OCI-LY7 (cell line): ENCODE measurements around the gene CSKMT. TPM values are rescaled to one million over a fixed set of nuclear protein-coding genes. Genes with fewer than 3 reads are reported as not detected.

ENCODE experiments used
- BruUV-seq: library from RNA; stranded (reverse); fragments of 400-500 nt; replicated peaks from 2 replicates; lab custom pipeline; 2021; lab: Mats Ljungman, UMichigan
- CTCF ChIA-PET: fragments of 300-600 bp; sonication (Branson Sonifier 250); formaldehyde crosslinking; loops from one replicate; lab custom pipeline; 2022; ENCODE audit warnings: antibody characterized with exemption; ENCODE audit not compliant: unreplicated experiment; lab: Charles Lee
- POLR2A ChIA-PET: fragments of 300-600 bp; sonication (Branson Sonifier 250); formaldehyde crosslinking; loops from one replicate; lab custom pipeline; 2022; ENCODE audit warnings: antibody characterized with exemption; lab: Charles Lee
- DNase-seq: peaks from one replicate; pipeline ENCODE4 v3.0.0-alpha.2; 2015; ENCODE audit warnings: low spot score
- H2AFZ ChIP-seq: fragments of 200-600 bp; sonication (generic), shearing (Covaris generic); 2 replicates; pipeline ENCODE4 v1.6.1; 2014; ENCODE audit warnings: mild to moderate bottlenecking, antibody characterized with exemption, low read length, moderate library complexity
- H3K27ac ChIP-seq: fragments of 200-600 bp; sonication (generic); 2 replicates; pipeline ENCODE4 v1.5.1; 2014; ENCODE audit warnings: mixed run types, low read depth, mild to moderate bottlenecking, moderate library complexity, low read length, inconsistent platforms; ENCODE audit not compliant: poor library complexity, severe bottlenecking
- H3K36me3 ChIP-seq: fragments of 200-600 bp; sonication (generic); 2 replicates; pipeline ENCODE4 v1.6.1; 2014; ENCODE audit warnings: mild to moderate bottlenecking, antibody characterized with exemption, low read length, moderate library complexity, mixed read lengths; ENCODE audit not compliant: insufficient read depth
- H3K4me1 ChIP-seq: fragments of 200-600 bp; sonication (generic); 2 replicates; pipeline ENCODE4 v1.5.1; 2014; ENCODE audit warnings: mild to moderate bottlenecking, low read length; ENCODE audit not compliant: insufficient read depth, poor library complexity, severe bottlenecking
- H3K4me2 ChIP-seq: fragments of 200-600 bp; sonication (generic); 2 replicates; pipeline ENCODE4 v1.6.1; 2014; ENCODE audit warnings: mild to moderate bottlenecking, low read length
- H3K4me3 ChIP-seq: fragments of 200-600 bp; sonication (generic); 2 replicates; pipeline ENCODE4 v1.5.1; 2014; ENCODE audit warnings: mild to moderate bottlenecking, low read depth, low read length; ENCODE audit not compliant: poor library complexity, severe bottlenecking
- H3K79me2 ChIP-seq: fragments of 200-600 bp; sonication (generic); 2 replicates; pipeline ENCODE4 v1.6.1; 2016; ENCODE audit warnings: low read depth, mild to moderate bottlenecking, low read length, moderate library complexity, mixed read lengths; ENCODE audit not compliant: insufficient read depth
- H3K9me2 ChIP-seq: fragments of 200-600 bp; sonication (generic); 2 replicates; pipeline ENCODE4 v1.6.1; 2016; ENCODE audit warnings: mild to moderate bottlenecking, low read length, mixed read lengths; ENCODE audit not compliant: insufficient read depth
- H3K9me3 ChIP-seq: fragments of 200-600 bp; sonication (generic); 2 replicates; pipeline ENCODE4 v1.6.1; 2014; ENCODE audit warnings: mild to moderate bottlenecking, mixed run types, low read length, mixed read lengths
- H4K20me1 ChIP-seq: fragments of 200-600 bp; sonication (generic); 2 replicates; pipeline ENCODE4 v1.6.1; 2014; ENCODE audit warnings: mild to moderate bottlenecking, antibody characterized with exemption, low read length, moderate library complexity, mixed read lengths; ENCODE audit not compliant: insufficient read depth
- EZH2phosphoT487 ChIP-seq: fragments of 200-600 bp; sonication (generic); IDR thresholded peaks from 2 replicates; pipeline ENCODE4 v1.6.1; 2018; ENCODE audit warnings: low read depth, borderline replicate concordance, mild to moderate bottlenecking, mixed run types, antibody characterized with exemption, low read length, moderate library complexity, mixed read lengths
- intact Hi-C: fragments of 100-400 bp; cut with micrococcal nuclease; formaldehyde crosslinking; loops from one replicate; pipeline ENCODE4 v1.10.0; 2022; ENCODE audit not compliant: unreplicated experiment
- small RNA-seq: library from RNA; depleted of rRNA; stranded (forward); fragments of <200 nt; gene quantifications from one replicate; pipeline ENCODE3, GENCODE V24; 2014
- total RNA-seq, 2 experiments: library from RNA; depleted of rRNA in 1 of 2; stranded (reverse); fragments of >200 nt in 1 of 2; shearing (Covaris generic) in 1 of 2; gene quantifications; 2 replicates each; pipeline ENCODE4 v1.2.3, GENCODE V29; 2014 to 2022
- TF ChIP-seq, protein P1 (sequence below): fragments of 200-600 bp; sonication (generic); conservative IDR thresholded peaks from 2 replicates; pipeline ENCODE4 v1.5.1; 2014; ENCODE audit warnings: mild to moderate bottlenecking, antibody characterized with exemption, low read length, moderate library complexity, mixed read lengths

Gene CSKMT
- total RNA-seq, 2 experiments from 2014 or later, result 80.1 to 88.4 TPM

DNA sequence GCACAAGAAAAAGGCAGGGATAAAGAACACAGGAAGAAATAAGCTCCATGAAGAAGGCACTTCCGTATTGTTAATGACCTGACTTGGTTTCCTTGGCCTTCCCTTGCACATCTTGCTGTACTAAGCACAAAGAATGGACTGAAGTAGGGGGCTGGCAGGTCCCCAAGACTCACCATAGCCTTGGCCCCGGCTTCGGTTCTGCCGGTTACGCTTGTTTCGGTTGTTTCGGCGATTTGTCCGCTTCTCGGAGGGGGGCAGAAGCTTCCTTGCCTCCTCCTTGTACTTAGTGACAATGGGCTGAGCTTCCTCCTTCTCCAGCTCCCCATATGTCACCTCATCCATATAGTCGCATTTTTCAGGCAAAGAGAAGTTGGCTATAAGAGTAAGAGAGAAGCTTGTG lies 51.7 kb downstream of the CSKMT start:
- Histone ChIP-seq H2AFZ (no peak overlapping the region), H3K36me3 (peaks cover 99% of the 10 kb centered on the region), H3K9me2 (no peaks in the 10 kb centered on the region), H3K4me3 (no peak overlapping the region), H4K20me1 (no peaks in the 10 kb centered on the region), H3K79me2 (peaks cover 21% of the 10 kb centered on the region; the same call in 1 of the 2 replicates), H3K9me3 (no peaks in the 10 kb centered on the region), H3K4me2 (no peak overlapping the region), H3K4me1 (peaks cover 12% of the 10 kb centered on the region), H3K27ac (no peak overlapping the region)
- no peak for TF ChIP-seq EZH2phosphoT487
- TF ChIP-seq, protein P1, sequence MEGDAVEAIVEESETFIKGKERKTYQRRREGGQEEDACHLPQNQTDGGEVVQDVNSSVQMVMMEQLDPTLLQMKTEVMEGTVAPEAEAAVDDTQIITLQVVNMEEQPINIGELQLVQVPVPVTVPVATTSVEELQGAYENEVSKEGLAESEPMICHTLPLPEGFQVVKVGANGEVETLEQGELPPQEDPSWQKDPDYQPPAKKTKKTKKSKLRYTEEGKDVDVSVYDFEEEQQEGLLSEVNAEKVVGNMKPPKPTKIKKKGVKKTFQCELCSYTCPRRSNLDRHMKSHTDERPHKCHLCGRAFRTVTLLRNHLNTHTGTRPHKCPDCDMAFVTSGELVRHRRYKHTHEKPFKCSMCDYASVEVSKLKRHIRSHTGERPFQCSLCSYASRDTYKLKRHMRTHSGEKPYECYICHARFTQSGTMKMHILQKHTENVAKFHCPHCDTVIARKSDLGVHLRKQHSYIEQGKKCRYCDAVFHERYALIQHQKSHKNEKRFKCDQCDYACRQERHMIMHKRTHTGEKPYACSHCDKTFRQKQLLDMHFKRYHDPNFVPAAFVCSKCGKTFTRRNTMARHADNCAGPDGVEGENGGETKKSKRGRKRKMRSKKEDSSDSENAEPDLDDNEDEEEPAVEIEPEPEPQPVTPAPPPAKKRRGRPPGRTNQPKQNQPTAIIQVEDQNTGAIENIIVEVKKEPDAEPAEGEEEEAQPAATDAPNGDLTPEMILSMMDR, result no peak
- intact Hi-C loops, result no loop called here
- no TSS peak for BruUV-seq
- DNase-seq, result no peak
- ChIA-PET POLR2A (interaction anchor here (0.9 kb wide), 1 partner anchor 118 kb away, joined by 3 read pairs; no protein-coding TSS in a partner anchor), CTCF (interaction anchor here (1.1 kb wide), 1 partner anchor 11 kb away, joined by 3 read pairs; the partner anchor contains the start of gene HNRNPUL2)

Small RNA genes lying within 50 kb of the gene (small RNA-seq; reads per million reads assigned to genes)
- gene SNORA57, result not detected

Other genes with a start within 250 kb of the CSKMT start
- not detected in 2 replicates for gene SCGB1A1, start 246.3 kb upstream of the CSKMT start, total RNA-seq (2014; rRNA removed; shearing (Covaris generic))
- not detected in 2 replicates for gene SCGB1A1, start 246.3 kb upstream of the CSKMT start, total RNA-seq (2022)
- gene AHNAK, start 118.5 kb upstream of the CSKMT start, total RNA-seq (2014; rRNA removed; shearing (Covaris generic)), result 0.08 and 0.28 TPM in 2 replicates
- gene AHNAK, start 118.5 kb upstream of the CSKMT start, total RNA-seq (2022), result 0.21 and 0.30 TPM in 2 replicates
- 2,328 and 2,651 TPM in 2 replicates for gene EEF1G, start 91.4 kb upstream of the CSKMT start, total RNA-seq (2014; rRNA removed; shearing (Covaris generic))
- 1,778 and 1,903 TPM in 2 replicates for gene EEF1G, start 91.4 kb upstream of the CSKMT start, total RNA-seq (2022)
- 15.6 and 22.5 TPM in 2 replicates for gene TUT1, start 73.8 kb upstream of the CSKMT start, total RNA-seq (2014; rRNA removed; shearing (Covaris generic))
- gene TUT1, start 73.8 kb upstream of the CSKMT start, total RNA-seq (2022), result 38.2 and 40.4 TPM in 2 replicates
- 130 and 133 TPM in 2 replicates for gene MTA2, start 63.4 kb upstream of the CSKMT start, total RNA-seq (2014; rRNA removed; shearing (Covaris generic))
- gene MTA2, start 63.4 kb upstream of the CSKMT start, total RNA-seq (2022), result 162 and 174 TPM in 2 replicates
- 41.2 and 52.8 TPM in 2 replicates for gene EML3, start 52.5 kb upstream of the CSKMT start, total RNA-seq (2014; rRNA removed; shearing (Covaris generic))
- gene EML3, start 52.5 kb upstream of the CSKMT start, total RNA-seq (2022), result 81.6 and 92.6 TPM in 2 replicates
- gene ROM1, start 52.1 kb upstream of the CSKMT start, total RNA-seq (2014; rRNA removed; shearing (Covaris generic)), result 0.69 and 1.1 TPM in 2 replicates
- gene ROM1, start 52.1 kb upstream of the CSKMT start, total RNA-seq (2022), result 1.2 and 2.5 TPM in 2 replicates
- 55.8 and 74.3 TPM in 2 replicates for gene B3GAT3, start 43.3 kb upstream of the CSKMT start, total RNA-seq (2014; rRNA removed; shearing (Covaris generic))
- gene B3GAT3, start 43.3 kb upstream of the CSKMT start, total RNA-seq (2022), result 66.2 and 71.3 TPM in 2 replicates
- 91.4 and 108 TPM in 2 replicates for gene GANAB, start 18.7 kb upstream of the CSKMT start, total RNA-seq (2014; rRNA removed; shearing (Covaris generic))
- 205 and 217 TPM in 2 replicates for gene GANAB, start 18.7 kb upstream of the CSKMT start, total RNA-seq (2022)
- gene INTS5, start 12.0 kb upstream of the CSKMT start, total RNA-seq (2014; rRNA removed; shearing (Covaris generic)), result 22.5 and 25.5 TPM in 2 replicates
- gene INTS5, start 12.0 kb upstream of the CSKMT start, total RNA-seq (2022), result 22.1 and 25.1 TPM in 2 replicates
- gene C11orf98, start 102 bp upstream of the CSKMT start, total RNA-seq (2014; rRNA removed; shearing (Covaris generic)), result 148 and 194 TPM in 2 replicates
- 84.4 and 105 TPM in 2 replicates for gene C11orf98, start 102 bp upstream of the CSKMT start, total RNA-seq (2022)
- 40.0 and 40.3 TPM in 2 replicates for gene UQCC3, start 6.4 kb downstream of the CSKMT start, total RNA-seq (2014; rRNA removed; shearing (Covaris generic))
- 13.1 and 15.5 TPM in 2 replicates for gene UQCC3, start 6.4 kb downstream of the CSKMT start, total RNA-seq (2022)
- 7.1 and 9.3 TPM in 2 replicates for gene LBHD1, start 7.0 kb downstream of the CSKMT start, total RNA-seq (2014; rRNA removed; shearing (Covaris generic))
- gene LBHD1, start 7.0 kb downstream of the CSKMT start, total RNA-seq (2022), result 22.3 and 22.8 TPM in 2 replicates
- gene UBXN1, start 13.8 kb downstream of the CSKMT start, total RNA-seq (2014; rRNA removed; shearing (Covaris generic)), result 101 and 123 TPM in 2 replicates
- 129 and 140 TPM in 2 replicates for gene UBXN1, start 13.8 kb downstream of the CSKMT start, total RNA-seq (2022)
- gene LRRN4CL, start 24.2 kb downstream of the CSKMT start, total RNA-seq (2014; rRNA removed; shearing (Covaris generic)), result 0.79 and 1.3 TPM in 2 replicates
- 0.65 TPM in 2 replicates for gene LRRN4CL, start 24.2 kb downstream of the CSKMT start, total RNA-seq (2022)
- gene BSCL2, start 42.1 kb downstream of the CSKMT start, total RNA-seq (2014; rRNA removed; shearing (Covaris generic)), result 20.7 and 21.6 TPM in 2 replicates
- 46.2 and 46.7 TPM in 2 replicates for gene BSCL2, start 42.1 kb downstream of the CSKMT start, total RNA-seq (2022)
- gene GNG3, start 42.4 kb downstream of the CSKMT start, total RNA-seq (2014; rRNA removed; shearing (Covaris generic)), result not detected in 2 replicates
- gene GNG3, start 42.4 kb downstream of the CSKMT start, total RNA-seq (2022), result not detected in 2 replicates
- 8.3 and 19.2 TPM in 2 replicates for gene HNRNPUL2, start 62.1 kb downstream of the CSKMT start, total RNA-seq (2014; rRNA removed; shearing (Covaris generic))
- 59.2 and 64.4 TPM in 2 replicates for gene HNRNPUL2, start 62.1 kb downstream of the CSKMT start, total RNA-seq (2022)
- 36.7 and 51.7 TPM in 2 replicates for gene TTC9C, start 63.2 kb downstream of the CSKMT start, total RNA-seq (2014; rRNA removed; shearing (Covaris generic))
- gene TTC9C, start 63.2 kb downstream of the CSKMT start, total RNA-seq (2022), result 70.2 and 75.1 TPM in 2 replicates
- 11.1 and 11.8 TPM in 2 replicates for gene ZBTB3, start 88.8 kb downstream of the CSKMT start, total RNA-seq (2014; rRNA removed; shearing (Covaris generic))
- 10.7 and 11.3 TPM in 2 replicates for gene ZBTB3, start 88.8 kb downstream of the CSKMT start, total RNA-seq (2022)
- 108 and 118 TPM in 2 replicates for gene POLR2G, start 96.3 kb downstream of the CSKMT start, total RNA-seq (2014; rRNA removed; shearing (Covaris generic))
- gene POLR2G, start 96.3 kb downstream of the CSKMT start, total RNA-seq (2022), result 115 and 118 TPM in 2 replicates
- 23.7 and 26.1 TPM in 2 replicates for gene TAF6L, start 106.1 kb downstream of the CSKMT start, total RNA-seq (2014; rRNA removed; shearing (Covaris generic))
- 24.1 and 29.9 TPM in 2 replicates for gene TAF6L, start 106.1 kb downstream of the CSKMT start, total RNA-seq (2022)
- gene TMEM179B, start 122.1 kb downstream of the CSKMT start, total RNA-seq (2014; rRNA removed; shearing (Covaris generic)), result 22.8 and 33.1 TPM in 2 replicates
- 18.6 and 21.5 TPM in 2 replicates for gene TMEM179B, start 122.1 kb downstream of the CSKMT start, total RNA-seq (2022)
- gene TMEM223, start 126.7 kb downstream of the CSKMT start, total RNA-seq (2014; rRNA removed; shearing (Covaris generic)), result 32.6 and 42.9 TPM in 2 replicates
- 15.8 and 24.4 TPM in 2 replicates for gene TMEM223, start 126.7 kb downstream of the CSKMT start, total RNA-seq (2022)
- 35.1 and 53.3 TPM in 2 replicates for gene NXF1, start 140.1 kb downstream of the CSKMT start, total RNA-seq (2014; rRNA removed; shearing (Covaris generic))
- 50.5 and 62.0 TPM in 2 replicates for gene NXF1, start 140.1 kb downstream of the CSKMT start, total RNA-seq (2022)
- gene STX5, start 166.7 kb downstream of the CSKMT start, total RNA-seq (2014; rRNA removed; shearing (Covaris generic)), result 21.7 and 30.6 TPM in 2 replicates
- 41.0 and 47.5 TPM in 2 replicates for gene STX5, start 166.7 kb downstream of the CSKMT start, total RNA-seq (2022)
- gene TEX54, start 167.5 kb downstream of the CSKMT start, total RNA-seq (2014; rRNA removed; shearing (Covaris generic)), result 1.0 TPM in 1 of 2 replicates, not detected in the other
- gene TEX54, start 167.5 kb downstream of the CSKMT start, total RNA-seq (2022), result 0.89 TPM in 1 of 2 replicates, not detected in the other
- gene WDR74, start 174.3 kb downstream of the CSKMT start, total RNA-seq (2014; rRNA removed; shearing (Covaris generic)), result 139 and 169 TPM in 2 replicates
- 85.0 and 98.4 TPM in 2 replicates for gene WDR74, start 174.3 kb downstream of the CSKMT start, total RNA-seq (2022)
- 289 and 291 TPM in 2 replicates for gene SLC3A2, start 215.6 kb downstream of the CSKMT start, total RNA-seq (2014; rRNA removed; shearing (Covaris generic))
- 321 and 339 TPM in 2 replicates for gene SLC3A2, start 215.6 kb downstream of the CSKMT start, total RNA-seq (2022)